Activated CD8-positive, alpha-beta T cell treated with anti-CD3 and anti-CD28 coated beads, Interleukin-2, amount 10 ng/mL, durations not matched to agents 7 days and 5 days (primary cell): ENCODE data around the gene MGRN1. TPM values are rescaled to one million over a fixed set of nuclear protein-coding genes. Genes with fewer than 3 reads are reported as not detected.
"Not testable (repeated sequence)": the region's sequence is repeated elsewhere in the genome, so short reads cannot be mapped to it uniquely, and the experiment has no call there.

Source experiments
- ATAC-seq: fragments of 150-1000 bp; cut with Tn5 transposase; one replicate; pipeline ENCODE4 v1.10.0; 2021; ENCODE audit warnings: moderate library complexity
- CTCF ChIA-PET: fragments of 350-600 bp; sonication (Branson Sonifier 250); formaldehyde crosslinking; loops from one replicate; lab custom pipeline; 2021; ENCODE audit warnings: antibody characterized with exemption; lab: Charles Lee
- POLR2A ChIA-PET: fragments of 350-600 bp; sonication (Branson Sonifier 250); formaldehyde crosslinking; loops from one replicate; lab custom pipeline; 2021; ENCODE audit warnings: antibody characterized with exemption; lab: Charles Lee
- DNase-seq: peaks from one replicate; pipeline ENCODE4 v3.0.0-alpha.2; 2020
- H3K27ac Mint-ChIP-seq: one replicate; pipeline ENCODE4 v1.8.0; 2021; ENCODE audit warnings: mild to moderate bottlenecking, mixed read lengths
- H3K27me3 Mint-ChIP-seq: one replicate; pipeline ENCODE4 v1.8.0; 2021; ENCODE audit warnings: low read depth, mixed read lengths
- H3K36me3 Mint-ChIP-seq: one replicate; pipeline ENCODE4 v1.8.0; 2021; ENCODE audit warnings: low read depth, mixed read lengths
- H3K4me1 Mint-ChIP-seq: one replicate; pipeline ENCODE4 v1.8.0; 2021; ENCODE audit warnings: low read depth, mixed read lengths
- H3K4me3 Mint-ChIP-seq: one replicate; pipeline ENCODE4 v1.8.0; 2021; ENCODE audit warnings: mild to moderate bottlenecking, mixed read lengths
- H3K9me3 Mint-ChIP-seq: one replicate; pipeline ENCODE4 v1.8.0; 2022; ENCODE audit warnings: mixed read lengths; ENCODE audit not compliant: insufficient read depth
- microRNA-seq: library from miRNA; unstranded; fragments of <30 nt; microRNA quantifications from one replicate; pipeline ENCODE4 v1.2.0, GENCODE V29; 2022
- total RNA-seq, 2 experiments: library from RNA; stranded (reverse); gene quantifications; one replicate each; pipeline ENCODE4 v1.2.3, GENCODE V29; 2021

MGRN1 gene
- total RNA-seq, 2 experiments from 2014 or later = 77.3 to 80.6 TPM

DNA sequence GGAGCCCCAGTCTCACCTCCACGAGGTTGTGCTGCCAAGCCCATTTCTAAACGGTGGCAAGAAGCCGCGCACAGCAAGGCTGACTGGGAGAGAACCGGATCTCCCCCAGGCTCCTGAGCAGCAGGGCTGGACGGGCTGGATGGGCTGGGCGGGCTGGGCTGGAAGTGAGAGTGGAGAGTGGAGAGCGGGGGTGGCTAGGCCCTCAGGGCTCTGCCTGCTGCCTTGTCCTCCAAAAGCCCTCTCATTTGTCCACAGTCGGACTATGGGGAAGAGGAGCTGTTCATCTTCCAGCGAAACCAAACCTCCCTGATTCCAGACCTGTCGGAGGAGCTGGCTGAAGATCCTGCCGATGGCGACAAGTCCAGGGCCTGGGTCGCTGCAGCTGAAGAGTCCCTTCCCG is 112.9 kb downstream of the MGRN1 start:
- ChIA-PET CTCF (no interaction called here), POLR2A (interaction anchor here (0.9 to 1.0 kb wide), 3 partner anchors 9 to 63 kb away, joined by 3 to 4 read pairs (median 4); no protein-coding TSS in a partner anchor)

GRCh38 chr16:4738370-4738769 is 113.7 kb downstream of the MGRN1 start:
- H3K27ac Mint-ChIP-seq, H3K9me3 Mint-ChIP-seq, H3K36me3 Mint-ChIP-seq, ATAC-seq, CTCF ChIA-PET, H3K27me3 Mint-ChIP-seq, H3K4me3 Mint-ChIP-seq, DNase-seq: not testable (repeated sequence)
- POLR2A ChIA-PET = interaction anchor here (1.0 kb wide), 1 partner anchor 62 kb away, joined by 3 read pairs; no protein-coding TSS in a partner anchor
- H3K4me1 Mint-ChIP-seq = peaks cover 17% of the 10 kb centered on the region

More for the DNA sequence above, 112.9 kb downstream of the MGRN1 start:
- Mint-ChIP-seq H3K27ac (no peak overlapping the region), H3K36me3 (no peaks in the 10 kb centered on the region), H3K4me1 (peaks cover 18% of the 10 kb centered on the region), H3K9me3 (no peaks in the 10 kb centered on the region), H3K27me3 (no peaks in the 10 kb centered on the region), H3K4me3 (no peak overlapping the region)
- DNase-seq (no peak), ATAC-seq (no peak)

Small RNA genes within 50 kb of the gene (microRNA-seq; reads per million reads assigned to microRNA genes)
- not detected for gene MIR6769A

Other genes with a start within 250 kb of the MGRN1 start
- 100 to 1,000 TPM; 167 to 176 TPM for gene CORO7, start 208.2 kb upstream of the MGRN1 start, total RNA-seq
- gene DNAJA3, start 199.0 kb upstream of the MGRN1 start, total RNA-seq = 10 to 100 TPM; 55.1 to 61.4 TPM
- gene NMRAL1, start 150.2 kb upstream of the MGRN1 start, total RNA-seq = 10 to 100 TPM; 53.6 to 55.6 TPM
- gene HMOX2, start 148.4 kb upstream of the MGRN1 start, total RNA-seq = 10 to 100 TPM; 92.6 to 97.4 TPM
- gene CDIP1, start 86.1 kb upstream of the MGRN1 start, total RNA-seq = 10 to 100 TPM; 44.0 to 48.7 TPM
- under 1 TPM; 0.13 TPM for gene C16orf96, start 68.5 kb upstream of the MGRN1 start, total RNA-seq
- 10 to 100 TPM; 15.0 to 18.9 TPM for gene UBALD1, start 9.9 kb upstream of the MGRN1 start, total RNA-seq
- gene NUDT16L1, start 68.7 kb downstream of the MGRN1 start, total RNA-seq = 10 to 100 TPM; 32.6 to 36.2 TPM
- 10 to 100 TPM; 17.0 to 17.2 TPM for gene ANKS3, start 109.4 kb downstream of the MGRN1 start, total RNA-seq
- gene DNAAF8, start 109.7 kb downstream of the MGRN1 start, total RNA-seq = under 1 TPM; 0.39 to 0.68 TPM
- 10 to 100 TPM; 14.0 to 14.9 TPM for gene ZNF500, start 142.3 kb downstream of the MGRN1 start, total RNA-seq
- gene SEPTIN12, start 163.5 kb downstream of the MGRN1 start, total RNA-seq = not detected
- not detected for gene SMIM22, start 170.5 kb downstream of the MGRN1 start, total RNA-seq
- 10 to 100 TPM; 12.3 to 13.1 TPM for gene ROGDI, start 177.8 kb downstream of the MGRN1 start, total RNA-seq
- 10 to 100 TPM; 92.2 to 95.7 TPM for gene GLYR1, start 222.5 kb downstream of the MGRN1 start, total RNA-seq
- 10 to 100 TPM; 42.1 to 44.1 TPM for gene UBN1, start 222.7 kb downstream of the MGRN1 start, total RNA-seq